GM23338 (cell line): ENCODE data around the gene TMEM204.

ENCODE experiments used
- EZH2phosphoT487 ChIP-seq: fragments of 200-600 bp; sonication (generic); IDR thresholded peaks from one replicate; pipeline ENCODE4 v1.8.1; 2018; ENCODE audit warnings: antibody characterized with exemption; ENCODE audit not compliant: unreplicated experiment
- JUNB ChIP-seq: IDR thresholded peaks from one replicate; pipeline ENCODE4 v1.6.1; 2016; ENCODE audit warnings: antibody characterized with exemption; ENCODE audit not compliant: unreplicated experiment
- TF ChIP-seq, protein P1 (sequence below), 2 experiments: fragments of 200-600 bp in 1 of 2; sonication (generic) in 1 of 2; conservative IDR thresholded peaks; 2 replicates each; pipeline versions ENCODE4 v1.5.1 to v1.6.1; 2016 to 2017; ENCODE audit warnings: antibody characterized with exemption in 2 of 2, low read depth in 2 of 2, mild to moderate bottlenecking in 2 of 2, moderate library complexity in 1 of 2
- TF ChIP-seq, protein P2 (sequence below): IDR thresholded peaks from 2 replicates; pipeline ENCODE4 v1.6.1; 2016; ENCODE audit warnings: antibody characterized with exemption
- TF ChIP-seq, protein P3 (sequence below): IDR thresholded peaks from one replicate; pipeline ENCODE4 v1.6.1; 2018; ENCODE audit warnings: antibody characterized with exemption; ENCODE audit not compliant: unreplicated experiment

DNA sequence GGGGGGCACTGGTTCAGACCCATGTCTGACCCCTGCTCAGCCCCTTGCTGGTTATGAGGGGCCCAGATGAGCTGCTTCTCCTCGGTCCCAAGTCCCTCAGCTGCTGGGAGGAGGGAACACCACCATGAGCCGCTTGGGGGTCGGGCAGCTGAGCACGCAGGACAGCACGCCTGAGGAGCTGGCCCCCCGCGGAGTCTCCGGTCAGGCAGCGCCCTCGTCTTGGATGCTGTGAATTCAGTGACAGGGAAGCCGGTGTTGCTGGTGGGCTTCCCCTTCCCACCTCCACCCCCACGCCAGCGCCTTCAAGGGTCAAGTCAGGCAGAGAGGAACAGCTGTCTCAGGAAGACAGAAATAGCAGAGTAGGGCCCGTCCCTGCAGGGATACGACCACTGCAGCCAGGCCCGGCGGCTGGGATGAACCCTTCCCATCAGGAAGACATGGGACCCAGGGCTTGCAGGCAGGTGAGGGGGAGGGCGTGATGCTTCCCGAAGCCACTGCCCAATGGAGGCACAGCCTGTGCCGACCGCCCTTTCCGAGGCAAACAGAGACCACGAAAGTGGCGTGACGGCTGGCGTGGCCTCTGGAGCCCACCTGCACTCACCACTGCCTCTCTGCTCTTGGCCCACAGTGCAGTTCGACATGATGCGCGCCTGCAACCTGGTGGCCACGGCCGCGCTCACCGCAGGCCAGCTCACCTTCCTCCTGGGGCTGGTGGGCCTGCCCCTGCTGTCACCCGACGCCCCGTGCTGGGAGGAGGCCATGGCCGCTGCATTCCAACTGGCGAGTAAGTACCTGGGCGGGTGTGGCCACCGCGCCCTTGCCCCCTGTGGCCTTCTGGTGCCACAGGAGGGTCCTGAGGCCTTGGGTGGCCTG is 8.1 kb downstream of the TMEM204 start:
- TF ChIP-seq, protein P1, sequence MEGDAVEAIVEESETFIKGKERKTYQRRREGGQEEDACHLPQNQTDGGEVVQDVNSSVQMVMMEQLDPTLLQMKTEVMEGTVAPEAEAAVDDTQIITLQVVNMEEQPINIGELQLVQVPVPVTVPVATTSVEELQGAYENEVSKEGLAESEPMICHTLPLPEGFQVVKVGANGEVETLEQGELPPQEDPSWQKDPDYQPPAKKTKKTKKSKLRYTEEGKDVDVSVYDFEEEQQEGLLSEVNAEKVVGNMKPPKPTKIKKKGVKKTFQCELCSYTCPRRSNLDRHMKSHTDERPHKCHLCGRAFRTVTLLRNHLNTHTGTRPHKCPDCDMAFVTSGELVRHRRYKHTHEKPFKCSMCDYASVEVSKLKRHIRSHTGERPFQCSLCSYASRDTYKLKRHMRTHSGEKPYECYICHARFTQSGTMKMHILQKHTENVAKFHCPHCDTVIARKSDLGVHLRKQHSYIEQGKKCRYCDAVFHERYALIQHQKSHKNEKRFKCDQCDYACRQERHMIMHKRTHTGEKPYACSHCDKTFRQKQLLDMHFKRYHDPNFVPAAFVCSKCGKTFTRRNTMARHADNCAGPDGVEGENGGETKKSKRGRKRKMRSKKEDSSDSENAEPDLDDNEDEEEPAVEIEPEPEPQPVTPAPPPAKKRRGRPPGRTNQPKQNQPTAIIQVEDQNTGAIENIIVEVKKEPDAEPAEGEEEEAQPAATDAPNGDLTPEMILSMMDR (conservative IDR thresholded peaks at IDR 0.05; ENCODE audit: low read depth in 2 of 2) = no peak
- TF ChIP-seq EZH2phosphoT487 = no peak
- TF ChIP-seq, protein P2, sequence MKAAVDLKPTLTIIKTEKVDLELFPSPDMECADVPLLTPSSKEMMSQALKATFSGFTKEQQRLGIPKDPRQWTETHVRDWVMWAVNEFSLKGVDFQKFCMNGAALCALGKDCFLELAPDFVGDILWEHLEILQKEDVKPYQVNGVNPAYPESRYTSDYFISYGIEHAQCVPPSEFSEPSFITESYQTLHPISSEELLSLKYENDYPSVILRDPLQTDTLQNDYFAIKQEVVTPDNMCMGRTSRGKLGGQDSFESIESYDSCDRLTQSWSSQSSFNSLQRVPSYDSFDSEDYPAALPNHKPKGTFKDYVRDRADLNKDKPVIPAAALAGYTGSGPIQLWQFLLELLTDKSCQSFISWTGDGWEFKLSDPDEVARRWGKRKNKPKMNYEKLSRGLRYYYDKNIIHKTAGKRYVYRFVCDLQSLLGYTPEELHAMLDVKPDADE = no peak
- TF ChIP-seq, protein P3, sequence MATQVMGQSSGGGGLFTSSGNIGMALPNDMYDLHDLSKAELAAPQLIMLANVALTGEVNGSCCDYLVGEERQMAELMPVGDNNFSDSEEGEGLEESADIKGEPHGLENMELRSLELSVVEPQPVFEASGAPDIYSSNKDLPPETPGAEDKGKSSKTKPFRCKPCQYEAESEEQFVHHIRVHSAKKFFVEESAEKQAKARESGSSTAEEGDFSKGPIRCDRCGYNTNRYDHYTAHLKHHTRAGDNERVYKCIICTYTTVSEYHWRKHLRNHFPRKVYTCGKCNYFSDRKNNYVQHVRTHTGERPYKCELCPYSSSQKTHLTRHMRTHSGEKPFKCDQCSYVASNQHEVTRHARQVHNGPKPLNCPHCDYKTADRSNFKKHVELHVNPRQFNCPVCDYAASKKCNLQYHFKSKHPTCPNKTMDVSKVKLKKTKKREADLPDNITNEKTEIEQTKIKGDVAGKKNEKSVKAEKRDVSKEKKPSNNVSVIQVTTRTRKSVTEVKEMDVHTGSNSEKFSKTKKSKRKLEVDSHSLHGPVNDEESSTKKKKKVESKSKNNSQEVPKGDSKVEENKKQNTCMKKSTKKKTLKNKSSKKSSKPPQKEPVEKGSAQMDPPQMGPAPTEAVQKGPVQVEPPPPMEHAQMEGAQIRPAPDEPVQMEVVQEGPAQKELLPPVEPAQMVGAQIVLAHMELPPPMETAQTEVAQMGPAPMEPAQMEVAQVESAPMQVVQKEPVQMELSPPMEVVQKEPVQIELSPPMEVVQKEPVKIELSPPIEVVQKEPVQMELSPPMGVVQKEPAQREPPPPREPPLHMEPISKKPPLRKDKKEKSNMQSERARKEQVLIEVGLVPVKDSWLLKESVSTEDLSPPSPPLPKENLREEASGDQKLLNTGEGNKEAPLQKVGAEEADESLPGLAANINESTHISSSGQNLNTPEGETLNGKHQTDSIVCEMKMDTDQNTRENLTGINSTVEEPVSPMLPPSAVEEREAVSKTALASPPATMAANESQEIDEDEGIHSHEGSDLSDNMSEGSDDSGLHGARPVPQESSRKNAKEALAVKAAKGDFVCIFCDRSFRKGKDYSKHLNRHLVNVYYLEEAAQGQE = no peak
- no peak for TF ChIP-seq JUNB
